Breast epithelium (tissue), 3 donors: ENCODE measurements around the gene RERE.

Experiments used
- POLR2A ChIP-seq: fragments of 450-650 bp; IDR thresholded peaks from one replicate; pipeline ENCODE4 v1.6.1; 2016; ENCODE audit warnings: antibody characterized with exemption, mild to moderate bottlenecking, moderate library complexity
- POLR2AphosphoS5 ChIP-seq, 3 donors: sonication (generic); formaldehyde crosslinking; IDR thresholded peaks; one replicate each; pipeline ENCODE4 v1.6.1; 2017; ENCODE audit warnings: antibody characterized with exemption in 3 of 3
- TF ChIP-seq, protein P1 (sequence below), 3 donors: fragments of 450-650 bp; IDR thresholded peaks; one replicate each; pipeline ENCODE4 v1.5.1; 2016 to 2017; ENCODE audit warnings: antibody characterized with exemption in 3 of 3, mild to moderate bottlenecking in 3 of 3, moderate library complexity in 3 of 3

DNA sequence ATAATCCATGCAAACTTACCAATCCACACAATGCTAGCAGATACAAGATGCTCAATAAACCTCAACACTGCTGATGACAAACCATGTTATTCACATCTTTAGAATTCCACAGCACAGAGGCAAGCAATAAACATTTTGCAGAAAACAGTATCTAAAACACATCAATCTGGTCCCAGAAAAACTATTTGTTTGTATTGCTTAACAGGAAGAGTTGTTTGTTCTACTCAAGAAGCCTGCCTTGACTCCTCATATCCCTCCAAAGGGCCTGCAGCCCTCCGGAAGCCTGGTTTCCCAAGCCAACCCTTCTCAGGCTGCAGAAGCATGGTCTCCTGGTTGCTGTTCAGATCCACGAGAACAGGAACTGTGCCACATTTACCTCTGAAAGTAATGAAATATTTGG is 139.7 kb downstream of the RERE start:
- TF ChIP-seq POLR2A, result no peak
- TF ChIP-seq, protein P1, sequence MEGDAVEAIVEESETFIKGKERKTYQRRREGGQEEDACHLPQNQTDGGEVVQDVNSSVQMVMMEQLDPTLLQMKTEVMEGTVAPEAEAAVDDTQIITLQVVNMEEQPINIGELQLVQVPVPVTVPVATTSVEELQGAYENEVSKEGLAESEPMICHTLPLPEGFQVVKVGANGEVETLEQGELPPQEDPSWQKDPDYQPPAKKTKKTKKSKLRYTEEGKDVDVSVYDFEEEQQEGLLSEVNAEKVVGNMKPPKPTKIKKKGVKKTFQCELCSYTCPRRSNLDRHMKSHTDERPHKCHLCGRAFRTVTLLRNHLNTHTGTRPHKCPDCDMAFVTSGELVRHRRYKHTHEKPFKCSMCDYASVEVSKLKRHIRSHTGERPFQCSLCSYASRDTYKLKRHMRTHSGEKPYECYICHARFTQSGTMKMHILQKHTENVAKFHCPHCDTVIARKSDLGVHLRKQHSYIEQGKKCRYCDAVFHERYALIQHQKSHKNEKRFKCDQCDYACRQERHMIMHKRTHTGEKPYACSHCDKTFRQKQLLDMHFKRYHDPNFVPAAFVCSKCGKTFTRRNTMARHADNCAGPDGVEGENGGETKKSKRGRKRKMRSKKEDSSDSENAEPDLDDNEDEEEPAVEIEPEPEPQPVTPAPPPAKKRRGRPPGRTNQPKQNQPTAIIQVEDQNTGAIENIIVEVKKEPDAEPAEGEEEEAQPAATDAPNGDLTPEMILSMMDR (IDR thresholded peaks at IDR 0.05), result no peak
- TF ChIP-seq POLR2AphosphoS5 (IDR thresholded peaks at IDR 0.05), result no peak
